HG02943 (cell line): Measurements from ENCODE around the gene ICA1L.
"Not testable (repeated sequence)": the region's sequence is repeated elsewhere in the genome, so short reads cannot be mapped to it uniquely, and the experiment has no call there.

Source experiments
- ATAC-seq: cut with Tn5 transposase; IDR thresholded peaks from one replicate; pipeline ENCODE4 v1.9.1; 2021; ENCODE audit warnings: mild to moderate bottlenecking, low read depth, moderate library complexity; ENCODE audit not compliant: unreplicated experiment

Gene ICA1L

GRCh38 chr2:202848813-202849212 lies 22.8 kb downstream of the ICA1L start:
- no peak for ATAC-seq

GRCh38 chr2:202847693-202848524 lies 23.7 kb downstream of the ICA1L start:
- no peak for ATAC-seq

- no peak for ATAC-seq
Observed at GRCh38 chr2:202844656-202845055, 26.9 kb downstream of the ICA1L start.

GRCh38 chr2:202842690-202843089 lies 28.9 kb downstream of the ICA1L start:
- no peak for ATAC-seq

GRCh38 chr2:202841090-202841867 lies 30.3 kb downstream of the ICA1L start:
- no peak for ATAC-seq

- ATAC-seq = no peak
Observed at GRCh38 chr2:202831242-202832220, 40.0 kb downstream of the ICA1L start.

GRCh38 chr2:202824901-202825300 lies 46.7 kb downstream of the ICA1L start:
- no peak for ATAC-seq

GRCh38 chr2:202822411-202822810 lies 49.2 kb downstream of the ICA1L start:
- no peak for ATAC-seq

GRCh38 chr2:202821206-202822160 lies 50.1 kb downstream of the ICA1L start:
- no peak for ATAC-seq

GRCh38 chr2:202818321-202818720 lies 53.2 kb downstream of the ICA1L start:
- ATAC-seq = no peak

- no peak for ATAC-seq
Observed at GRCh38 chr2:202817771-202818170, 53.8 kb downstream of the ICA1L start.

- ATAC-seq = no peak
Observed at GRCh38 chr2:202815548-202816360, 55.8 kb downstream of the ICA1L start.

GRCh38 chr2:202814226-202814625 lies 57.3 kb downstream of the ICA1L start:
- no peak for ATAC-seq

- ATAC-seq = no peak
Observed at GRCh38 chr2:202813387-202813786, 58.2 kb downstream of the ICA1L start.

GRCh38 chr2:202808754-202809153 lies 62.8 kb downstream of the ICA1L start:
- ATAC-seq = no peak

GRCh38 chr2:202807431-202808138 lies 64.0 kb downstream of the ICA1L start:
- ATAC-seq = not testable (repeated sequence)

- ATAC-seq = not testable (repeated sequence)
Observed at GRCh38 chr2:202805911-202806310, 65.7 kb downstream of the ICA1L start.

GRCh38 chr2:202797944-202798343 lies 73.6 kb downstream of the ICA1L start:
- ATAC-seq = no peak
